ENCODE results near the gene CNOT8. TPM values are rescaled to one million over a fixed set of nuclear protein-coding genes. Genes with fewer than 3 reads are reported as not detected.

CNOT8 gene
- total and polyA plus RNA-seq, 8 donors: 11.8 to 27.4 (median 15.0) TPM

DNA sequence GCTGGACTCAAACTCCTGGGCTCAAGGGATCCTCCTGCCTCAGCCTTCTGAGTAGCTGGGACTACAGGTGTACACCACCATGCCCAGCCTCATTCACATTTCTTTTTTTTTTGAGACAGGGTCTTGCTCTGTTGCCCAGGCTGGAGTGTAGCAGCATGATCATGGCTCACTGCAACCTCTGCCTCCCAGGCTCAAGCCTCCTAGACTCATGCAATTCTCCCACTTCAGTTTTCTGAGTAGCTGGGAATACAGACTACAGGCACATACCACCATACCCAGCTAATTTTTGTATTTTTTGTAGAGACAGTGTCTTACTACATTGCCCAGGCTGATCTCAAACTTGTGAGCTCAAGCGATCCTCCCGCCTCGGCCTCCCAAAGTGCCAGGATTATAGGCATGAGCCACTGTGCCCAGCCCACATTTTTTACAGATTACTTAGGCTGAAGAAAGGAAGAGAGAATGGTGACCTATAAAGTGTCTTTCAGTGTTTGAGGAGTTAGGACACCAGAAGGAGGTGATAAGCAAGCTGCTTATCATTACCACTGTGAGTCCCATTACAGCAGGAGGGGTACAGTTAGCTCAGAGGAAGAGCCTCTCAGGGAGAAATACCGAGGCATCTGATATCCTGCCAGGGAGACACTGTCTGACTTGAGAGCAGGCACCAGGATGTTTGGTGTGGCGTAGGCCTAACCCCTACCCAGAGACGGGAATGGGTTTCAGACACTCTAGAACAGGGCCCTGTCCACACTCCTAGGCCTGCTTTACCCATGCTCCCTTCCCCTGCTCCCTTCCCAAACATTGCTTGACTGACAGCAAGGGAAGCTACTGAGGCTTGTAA, 17.8 kb upstream of the CNOT8 start:
- Histone ChIP-seq H3K4me1 (peaks cover 0 to 5% (median 0%) of the 10 kb centered on the region in 3 donors), H3K36me3 (no peaks in the 10 kb centered on the region), H3K9me3 (no peaks in the 10 kb centered on the region), H3K27ac (no peak overlapping the region), H3K4me3 (no peak overlapping the region), H3K27me3 (no peaks in the 10 kb centered on the region)
- intact Hi-C loops (cut with DNase I): no loop called here
- WGBS, 2 donors: 82 to 85% methylated on average over 6 of the region's 6 CpGs
- TF ChIP-seq, protein P1, sequence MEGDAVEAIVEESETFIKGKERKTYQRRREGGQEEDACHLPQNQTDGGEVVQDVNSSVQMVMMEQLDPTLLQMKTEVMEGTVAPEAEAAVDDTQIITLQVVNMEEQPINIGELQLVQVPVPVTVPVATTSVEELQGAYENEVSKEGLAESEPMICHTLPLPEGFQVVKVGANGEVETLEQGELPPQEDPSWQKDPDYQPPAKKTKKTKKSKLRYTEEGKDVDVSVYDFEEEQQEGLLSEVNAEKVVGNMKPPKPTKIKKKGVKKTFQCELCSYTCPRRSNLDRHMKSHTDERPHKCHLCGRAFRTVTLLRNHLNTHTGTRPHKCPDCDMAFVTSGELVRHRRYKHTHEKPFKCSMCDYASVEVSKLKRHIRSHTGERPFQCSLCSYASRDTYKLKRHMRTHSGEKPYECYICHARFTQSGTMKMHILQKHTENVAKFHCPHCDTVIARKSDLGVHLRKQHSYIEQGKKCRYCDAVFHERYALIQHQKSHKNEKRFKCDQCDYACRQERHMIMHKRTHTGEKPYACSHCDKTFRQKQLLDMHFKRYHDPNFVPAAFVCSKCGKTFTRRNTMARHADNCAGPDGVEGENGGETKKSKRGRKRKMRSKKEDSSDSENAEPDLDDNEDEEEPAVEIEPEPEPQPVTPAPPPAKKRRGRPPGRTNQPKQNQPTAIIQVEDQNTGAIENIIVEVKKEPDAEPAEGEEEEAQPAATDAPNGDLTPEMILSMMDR (IDR thresholded peaks at IDR 0.05): no peak
- no peak for DNase-seq
- FAIRE-seq: no peak
- ATAC-seq: no peak

DNA sequence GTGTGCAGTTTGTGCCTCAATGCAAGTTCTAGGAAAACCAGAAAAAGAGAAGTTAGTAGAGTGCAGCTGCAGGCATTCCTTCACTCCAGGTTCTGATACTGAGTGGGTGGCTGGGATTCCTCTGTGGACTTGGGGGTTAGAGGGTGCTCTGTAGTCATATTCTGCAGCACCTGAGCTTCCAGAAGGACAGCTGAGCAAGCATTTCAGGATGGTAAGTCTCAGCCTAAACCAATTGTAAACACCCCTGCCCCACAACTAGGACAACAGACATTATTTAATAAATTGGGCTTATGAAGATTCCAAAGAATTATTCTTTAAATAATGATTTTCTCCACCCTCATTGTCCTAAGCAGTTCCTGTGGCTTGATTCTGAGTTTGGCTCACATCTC, 17.2 kb upstream of the CNOT8 start:
- no peaks in the 10 kb centered on the region for H3K27me3 ChIP-seq
- ATAC-seq: no peak
- H3K9me3 ChIP-seq: no peaks in the 10 kb centered on the region
- no peak for DNase-seq
- H3K27ac ChIP-seq: no peak overlapping the region
- H3K4me1 ChIP-seq: peaks cover 0 to 5% (median 0%) of the 10 kb centered on the region in 3 donors
- FAIRE-seq: no peak
- no peak overlapping the region for H3K4me3 ChIP-seq
- no peaks in the 10 kb centered on the region for H3K36me3 ChIP-seq
- TF ChIP-seq, protein P1 (IDR thresholded peaks at IDR 0.05): no peak
- intact Hi-C loops (cut with DNase I): no loop called here

DNA sequence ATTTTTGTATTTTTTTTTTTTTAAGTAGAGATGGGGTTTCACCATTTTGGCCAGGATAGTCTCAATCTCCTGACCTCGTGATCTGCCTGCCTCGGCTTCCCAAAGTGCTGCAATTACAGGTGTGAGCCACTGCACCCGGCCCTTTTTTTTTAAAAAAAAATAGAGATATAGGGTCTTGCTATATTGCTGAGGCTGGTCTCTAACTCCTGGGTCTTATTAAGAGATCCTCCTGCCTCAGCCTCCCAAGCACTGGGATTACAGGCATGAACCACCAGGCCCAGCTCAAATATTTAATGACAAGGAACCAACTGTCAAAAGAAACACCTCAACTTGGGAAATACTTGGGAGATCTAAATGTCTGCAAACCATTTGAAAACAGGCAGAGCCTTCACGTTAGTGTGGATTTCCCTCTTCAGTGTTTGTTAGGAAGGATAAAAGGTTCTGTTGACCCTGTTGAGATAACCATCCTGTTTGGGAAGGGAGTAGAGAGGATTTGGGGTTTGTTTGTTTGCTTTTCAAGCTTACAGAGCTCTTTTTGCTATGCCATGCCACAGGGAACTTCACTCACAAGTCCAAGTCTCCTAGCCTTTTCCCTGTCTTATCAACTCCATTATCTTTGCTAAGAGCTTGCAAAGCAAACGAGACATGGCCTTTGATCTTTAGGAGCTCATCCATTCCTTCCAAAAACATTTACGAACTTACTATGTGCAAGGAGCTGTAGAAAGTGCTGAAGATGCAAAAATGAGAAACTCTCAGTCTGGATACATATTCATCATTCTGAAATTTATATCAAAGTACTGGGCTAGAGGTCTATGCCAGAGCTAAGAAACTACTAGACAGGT, 15.5 kb upstream of the CNOT8 start:
- no peak overlapping the region for H3K27ac ChIP-seq
- DNase-seq (no peak), FAIRE-seq (no peak), ATAC-seq (no peak)
- 69 to 70% methylated on average over 6 of the region's 6 CpGs for WGBS, 2 donors
- H3K36me3 ChIP-seq: no peaks in the 10 kb centered on the region
- intact Hi-C loops (cut with DNase I): no loop called here
- H3K9me3 ChIP-seq: no peaks in the 10 kb centered on the region
- TF ChIP-seq, protein P1 (IDR thresholded peaks at IDR 0.05): no peak
- H3K4me3 ChIP-seq: no peak overlapping the region
- H3K27me3 ChIP-seq: no peaks in the 10 kb centered on the region
- no peaks in the 10 kb centered on the region for H3K4me1 ChIP-seq

DNA sequence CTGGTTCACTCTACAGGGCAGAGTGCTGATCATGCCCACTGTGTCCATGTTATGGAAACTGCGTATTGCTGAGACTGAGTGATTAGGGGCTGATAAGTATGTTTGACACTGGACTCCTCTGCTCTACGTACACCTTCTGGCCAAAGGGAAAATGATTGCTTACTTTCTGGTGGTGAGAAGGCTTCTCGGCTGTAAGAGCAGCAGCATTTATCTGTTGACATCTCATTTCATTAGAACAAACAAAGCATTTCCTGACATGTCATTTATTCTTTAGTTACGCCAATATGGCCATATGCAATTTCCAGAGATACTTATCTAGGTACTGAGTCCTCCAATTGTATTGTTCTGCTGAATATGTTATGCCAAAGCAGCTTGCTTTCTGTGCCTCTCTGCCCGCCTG, 13.6 kb upstream of the CNOT8 start:
- no peak for DNase-seq
- WGBS, 2 donors: 56 to 61% methylated on average over 5 of the region's 5 CpGs
- Histone ChIP-seq H3K27me3 (no peaks in the 10 kb centered on the region), H3K4me1 (no peaks in the 10 kb centered on the region), H3K27ac (no peak overlapping the region), H3K9me3 (no peaks in the 10 kb centered on the region), H3K36me3 (no peaks in the 10 kb centered on the region), H3K4me3 (no peak overlapping the region)
- intact Hi-C loops (cut with DNase I): no loop called here
- peak in 1 of 4 donors; percentile 38 for ATAC-seq
- TF ChIP-seq, protein P1 (IDR thresholded peaks at IDR 0.05): no peak
- no peak for FAIRE-seq
